ENCODE results near the gene SLC19A3.
"Not testable (repeated sequence)": the region's sequence is repeated elsewhere in the genome, so short reads cannot be mapped to it uniquely, and the experiment has no call there.

Gene SLC19A3

DNA sequence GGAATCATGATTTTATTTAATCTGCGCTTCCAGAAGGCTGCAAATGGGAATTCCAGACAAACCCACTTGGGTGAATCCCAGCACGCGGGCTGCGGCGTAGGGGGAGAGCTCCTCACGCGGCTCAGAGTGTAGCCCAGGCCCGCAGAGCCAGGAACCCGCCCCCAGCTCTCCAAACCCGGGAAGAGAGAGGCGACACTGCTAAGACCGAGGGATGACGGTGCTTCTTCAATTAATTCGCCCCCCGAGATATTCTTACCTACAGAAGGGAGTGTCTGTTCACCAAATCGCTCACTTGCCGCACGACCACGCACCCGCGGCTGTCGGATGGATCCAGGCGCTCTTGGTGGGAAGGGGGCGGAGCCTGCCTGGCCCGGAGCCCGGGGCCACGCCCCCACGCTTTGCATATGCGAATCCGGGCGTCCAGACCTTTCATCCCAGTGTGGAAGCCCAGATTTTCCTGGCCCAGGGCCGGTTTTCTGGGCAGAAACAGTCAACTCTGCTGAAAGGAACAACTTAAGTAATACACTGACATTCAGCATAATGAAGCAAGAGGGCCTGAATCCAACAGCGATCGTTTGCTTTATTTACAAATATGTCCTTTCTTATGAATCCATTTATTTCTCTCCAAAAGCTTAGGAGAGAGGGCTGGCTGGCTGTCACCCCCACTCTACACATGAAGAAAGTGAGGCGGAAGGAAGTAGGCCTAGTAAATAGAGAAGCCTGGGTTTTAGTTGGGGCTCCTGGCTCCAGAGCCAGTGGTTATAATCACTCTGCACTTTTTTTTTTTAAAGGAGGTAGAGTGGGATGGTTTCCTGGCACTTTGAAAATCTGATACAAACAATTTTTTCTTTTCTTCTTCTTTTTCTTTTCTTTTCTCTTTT is at the start of gene SLC19A3:
Gene SLC19A3 (minus strand): TSS at position 342 of the 881 bp plus-strand sequence. CDS start 15,710 bp downstream, outside the sequence.
- DNase-seq = peak; percentile 4

- DNase-seq = peak; percentile 65
Measured at GRCh38 chr2:227766373-227766883, 48.6 kb upstream of the SLC19A3 start.

GRCh38 chr2:227765788-227766372 is 48.1 kb upstream of the SLC19A3 start:
- DNase-seq = no peak

DNA sequence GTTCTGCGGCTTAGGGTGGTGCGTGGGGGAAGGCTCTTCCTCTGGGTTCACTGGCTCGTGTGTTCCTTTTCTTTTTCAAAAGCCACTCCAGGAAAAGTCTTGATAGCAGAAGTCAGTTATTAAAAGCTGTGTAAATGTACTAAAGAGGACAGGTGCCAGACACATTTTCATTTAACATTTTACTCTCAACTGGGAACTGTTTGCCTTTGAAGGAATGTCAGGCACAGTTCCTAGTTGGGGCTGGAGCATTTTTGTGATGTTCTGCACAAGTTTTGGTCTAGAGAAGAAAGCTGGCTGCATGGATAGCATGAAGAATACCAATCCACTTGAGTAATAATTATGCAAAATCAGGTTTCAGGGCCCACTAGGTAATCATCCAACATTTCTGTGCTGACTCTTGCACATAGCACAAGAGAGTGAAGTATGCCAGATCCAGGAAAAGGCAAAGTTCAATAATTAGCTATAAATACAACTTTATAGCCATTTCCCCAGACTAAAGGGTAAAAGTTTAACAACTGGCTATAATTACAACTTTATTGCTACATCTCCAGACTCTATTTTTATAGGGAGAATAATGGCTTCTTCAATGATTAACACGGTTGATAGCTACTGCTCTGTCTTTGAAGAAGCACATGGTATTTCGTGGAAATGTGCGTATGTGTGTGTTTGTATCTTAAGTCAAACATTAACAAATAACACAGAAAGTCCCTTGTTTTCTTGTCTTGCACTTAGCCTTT is 44.1 kb upstream of the SLC19A3 start:
- no peak for DNase-seq

GRCh38 chr2:227759411-227760118 is 41.7 kb upstream of the SLC19A3 start:
- no peak for DNase-seq

DNA sequence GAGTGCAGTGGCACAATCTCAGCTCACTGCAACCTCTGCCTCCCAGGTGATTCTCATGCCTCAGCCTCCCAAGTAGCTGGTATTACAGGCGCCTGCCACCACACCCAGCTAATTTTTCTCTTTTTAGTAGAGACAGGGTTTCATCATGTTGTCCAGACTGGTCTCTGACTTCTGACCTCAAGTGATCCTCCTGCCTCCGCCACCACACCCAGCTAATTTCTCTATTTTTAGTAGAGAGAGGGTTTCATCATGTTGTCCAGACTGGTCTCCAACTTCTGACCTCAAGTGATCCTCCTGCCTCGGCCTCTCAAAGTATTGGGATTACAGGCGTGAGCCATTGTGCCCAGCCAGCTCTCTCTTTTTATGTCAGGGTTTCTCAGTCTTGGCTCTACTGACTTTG is 38.4 kb upstream of the SLC19A3 start:
- not testable (repeated sequence) for DNase-seq

DNA sequence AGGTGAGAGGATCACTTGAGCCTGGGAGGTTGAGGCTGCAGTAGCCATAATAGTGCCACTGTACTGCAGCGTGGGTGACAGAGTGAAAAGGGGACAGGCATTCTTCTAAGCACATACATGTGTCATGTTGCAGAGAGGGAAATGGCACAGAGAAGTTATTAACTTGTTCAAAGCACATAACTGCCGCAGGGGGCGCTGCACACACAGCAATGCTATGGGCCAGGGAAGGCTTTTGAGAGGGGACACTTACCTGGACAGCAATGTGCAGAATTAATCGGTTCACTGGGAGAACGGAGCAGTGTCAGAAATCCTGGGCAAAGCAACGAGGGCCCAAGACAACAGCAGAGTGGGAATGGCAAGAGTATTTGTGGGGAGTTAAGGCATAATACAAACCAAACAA is 30.3 kb upstream of the SLC19A3 start:
- DNase-seq = no peak

DNA sequence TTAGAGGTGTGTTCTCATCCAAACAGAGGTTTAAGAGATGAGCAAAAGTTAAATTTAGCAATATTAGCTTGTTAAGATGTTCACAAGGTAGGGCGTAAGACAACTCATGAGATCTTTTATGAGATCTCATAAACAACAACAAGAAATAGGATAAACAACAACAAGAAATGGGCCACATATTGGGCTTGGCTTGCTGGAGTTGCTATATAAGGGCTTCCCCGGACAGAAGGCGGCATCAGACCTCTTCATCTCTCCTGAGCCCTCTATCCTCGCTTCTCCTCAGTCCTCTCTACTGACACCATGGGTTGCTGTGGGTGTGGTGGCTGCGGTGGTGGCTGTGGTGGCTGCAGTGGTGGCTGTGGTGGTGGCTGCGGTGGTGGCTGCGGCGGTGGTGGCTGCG is 27.8 kb upstream of the SLC19A3 start, which contains the start of gene SCYGR8:
Gene SCYGR8 (plus strand): TSS at position 301 of the 400 bp plus-strand sequence. CDS start 0 bp downstream, at position 301.
- DNase-seq = no peak

DNA sequence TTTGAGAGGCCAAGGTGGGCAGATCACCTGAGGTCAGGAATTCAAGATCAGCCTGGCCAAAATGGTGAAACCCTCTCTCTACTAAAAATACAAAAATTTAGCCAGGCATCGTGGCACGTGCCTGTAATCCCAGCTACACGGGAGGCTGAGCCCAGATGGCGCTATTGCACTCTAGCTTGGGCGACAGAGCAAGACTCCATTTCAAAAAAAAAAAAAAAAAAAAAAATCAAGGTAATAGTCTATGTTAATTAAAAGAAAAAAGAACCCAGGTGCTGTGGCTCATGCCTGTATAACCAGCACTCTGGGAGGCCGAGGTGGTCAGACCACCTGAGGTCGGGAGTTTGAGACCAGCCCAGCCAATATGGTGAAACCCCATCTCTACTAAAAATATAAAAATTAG is 22.9 kb upstream of the SLC19A3 start:
- peak; percentile 9 for DNase-seq

DNA sequence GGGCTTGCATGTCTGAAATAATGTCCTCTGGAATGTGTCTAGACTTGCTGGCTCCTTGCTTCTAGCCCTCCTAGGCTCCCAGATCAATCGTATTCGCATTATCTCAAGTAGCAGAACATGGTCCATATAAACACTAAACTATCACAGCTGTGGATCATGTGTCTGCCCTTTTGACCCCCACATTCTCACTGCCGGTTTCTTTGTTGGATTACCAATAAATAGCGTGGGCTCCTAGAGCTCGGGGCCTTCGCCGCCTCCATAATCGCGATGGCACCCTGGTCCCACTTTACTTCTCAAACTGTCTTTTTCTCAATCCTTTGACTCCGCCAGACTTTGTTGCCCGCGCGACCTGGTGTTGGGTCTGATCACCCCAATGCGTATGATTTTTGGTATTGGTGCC is 21.5 kb upstream of the SLC19A3 start:
- DNase-seq = no peak

DNA sequence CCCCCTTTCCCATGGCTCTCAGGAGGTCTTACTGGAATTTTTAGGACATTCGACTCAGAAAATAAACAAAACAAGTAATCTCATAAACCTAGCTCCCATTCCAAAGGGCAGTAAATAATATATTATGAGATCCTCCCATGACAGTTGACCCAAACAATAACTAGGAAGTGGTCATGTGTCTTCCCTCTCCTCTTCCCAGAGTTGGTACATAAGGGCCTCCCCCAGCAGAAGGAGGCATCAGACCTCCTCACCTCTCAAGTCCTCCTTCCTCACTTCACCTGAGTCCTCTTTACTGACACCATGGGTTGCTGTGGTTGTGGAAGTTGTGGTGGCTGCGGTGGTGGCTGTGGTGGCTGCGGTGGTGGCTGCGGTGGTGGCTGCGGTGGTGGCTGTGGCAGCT is 10.2 kb upstream of the SLC19A3 start, which contains the start of gene SCYGR7:
Gene SCYGR7 (plus strand): TSS at position 301 of the 400 bp plus-strand sequence. CDS start 0 bp downstream, at position 301.
- no peak for DNase-seq

GRCh38 chr2:227724394-227725039 is 6.7 kb upstream of the SLC19A3 start, which contains the start of gene SCYGR6:
TSS of gene SCYGR6 (minus strand) at chr2:227724757. CDS start at chr2:227724757, 0 bp downstream.
- no peak for DNase-seq

GRCh38 chr2:227722821-227723220 is 5.0 kb upstream of the SLC19A3 start:
- DNase-seq = not testable (repeated sequence)

DNA sequence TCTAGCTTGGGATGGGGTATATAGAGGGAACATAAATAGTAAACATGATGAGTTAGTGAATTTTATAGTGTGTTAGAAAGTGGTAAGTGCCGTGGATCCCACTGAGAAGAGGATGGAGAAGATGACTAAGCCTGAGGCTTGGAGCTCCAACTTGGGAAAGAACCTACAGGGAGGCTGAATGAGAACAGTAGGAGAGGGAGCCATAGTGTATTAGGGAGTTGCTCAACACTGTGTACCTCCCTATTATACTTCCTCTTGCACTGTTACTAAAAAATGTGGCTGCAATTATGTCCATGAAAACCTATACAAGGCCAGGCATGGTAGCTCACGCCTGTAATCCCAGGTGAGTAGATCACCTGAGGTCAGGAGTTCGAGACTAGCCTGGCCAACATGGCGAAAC is 2.9 kb upstream of the SLC19A3 start:
- no peak for DNase-seq

DNA sequence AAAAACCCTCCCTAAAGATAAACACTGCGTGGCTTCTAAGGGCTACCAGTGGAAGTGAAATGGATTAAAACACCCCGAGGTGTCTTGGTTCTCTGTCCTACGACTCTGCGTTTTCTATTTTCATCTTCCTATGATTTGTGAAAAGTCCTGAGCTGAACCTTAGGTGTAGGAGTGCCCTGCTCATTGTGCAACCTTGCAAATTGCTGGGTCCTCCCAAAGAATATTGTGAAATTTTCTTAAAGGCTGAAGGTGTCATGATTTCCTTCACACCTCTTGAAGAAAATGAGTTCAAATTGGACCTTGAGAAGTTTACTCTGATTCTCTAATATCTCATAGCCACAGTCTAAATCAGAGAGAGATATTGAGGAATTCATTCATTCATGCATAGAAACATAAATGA is 1.8 kb upstream of the SLC19A3 start:
- no peak for DNase-seq

GRCh38 chr2:227716501-227716900 is 1.3 kb downstream of the SLC19A3 start:
- no peak for DNase-seq

- DNase-seq = no peak
Measured at GRCh38 chr2:227713291-227713690, 4.5 kb downstream of the SLC19A3 start.

DNA sequence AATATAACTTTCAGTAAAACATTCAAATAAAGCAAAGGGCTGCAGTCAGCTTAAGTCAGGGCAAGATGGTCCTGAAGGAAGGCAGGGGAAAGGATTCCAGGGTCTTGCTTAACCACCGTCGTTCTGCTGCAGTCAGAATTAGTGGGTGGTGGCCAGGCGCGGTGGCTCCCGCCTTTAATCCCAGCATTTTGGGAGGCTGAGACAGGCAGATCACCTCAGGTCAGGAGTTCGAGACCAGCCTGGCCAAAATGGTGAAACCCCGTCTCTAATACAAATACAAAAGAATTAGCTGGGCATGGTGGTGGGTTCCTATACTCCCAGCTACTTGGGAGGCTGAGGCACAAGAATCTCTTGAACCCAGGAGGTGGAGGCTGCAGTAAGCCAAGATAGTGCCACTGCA is 6.8 kb downstream of the SLC19A3 start:
- no peak for DNase-seq

DNA sequence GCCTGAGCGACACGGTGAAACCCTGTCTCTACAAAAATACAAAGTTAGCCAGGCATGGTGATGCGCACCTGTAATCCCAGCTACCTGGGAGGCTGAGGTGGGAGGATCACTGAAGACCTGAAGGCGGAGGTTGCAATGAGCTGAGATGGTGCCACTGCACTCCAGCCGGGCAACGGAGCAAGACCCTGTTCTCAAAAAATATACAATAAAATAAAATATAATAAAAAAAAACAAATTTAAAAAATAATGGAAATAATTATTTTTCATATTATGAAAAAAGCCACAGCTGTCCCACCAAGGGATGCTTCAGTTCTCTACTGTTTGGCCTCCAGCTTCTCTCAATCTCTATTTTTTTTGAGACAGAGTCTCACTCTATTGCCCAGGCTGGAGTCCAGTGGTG is 10.4 kb downstream of the SLC19A3 start:
- no peak for DNase-seq

DNA sequence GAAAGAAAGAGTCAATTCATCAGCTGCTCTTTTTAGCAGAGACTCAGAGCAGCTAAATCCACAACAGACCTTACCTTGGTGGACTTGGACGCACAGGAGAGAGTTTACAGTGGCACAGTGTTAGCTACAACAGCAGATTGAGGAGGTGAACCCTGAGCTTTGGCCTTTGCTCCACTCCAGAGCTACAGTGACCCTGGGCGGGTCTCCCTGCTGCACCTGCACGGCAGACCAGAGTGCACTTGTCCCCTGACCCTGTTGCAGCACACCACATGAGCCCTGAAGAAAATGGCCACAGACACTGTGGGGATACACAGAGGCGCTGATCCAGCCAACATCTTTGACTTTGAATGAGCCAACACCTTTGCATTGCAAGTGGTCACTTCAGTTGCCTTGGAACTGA is 11.0 kb downstream of the SLC19A3 start:
- no peak for DNase-seq

DNA sequence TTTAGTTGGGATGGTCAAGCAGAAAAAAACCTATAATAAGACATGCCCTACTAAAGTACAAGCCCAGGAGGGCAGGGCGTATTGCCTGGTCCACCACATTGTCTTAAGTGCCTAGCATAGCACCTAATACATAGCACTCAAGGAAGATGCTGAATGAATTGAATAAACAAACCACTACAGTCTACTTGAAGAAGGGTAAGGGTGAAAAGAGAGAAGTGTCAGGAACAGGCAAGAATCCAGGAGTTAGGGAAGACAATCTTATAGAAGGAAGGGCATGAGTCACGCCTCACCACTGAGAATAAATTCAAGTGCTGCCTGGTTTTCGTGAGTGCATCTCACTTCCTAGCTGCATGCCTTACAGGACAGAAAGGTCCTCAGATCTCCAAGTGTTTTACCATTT is 13.9 kb downstream of the SLC19A3 start:
- DNase-seq = no peak

- no peak for DNase-seq
Measured at GRCh38 chr2:227703280-227703732, 14.5 kb downstream of the SLC19A3 start.
